SU-DHL-6 (cell line): ENCODE results near the gene ECSCR.

Source experiments
- H2AFZ ChIP-seq: fragments of 200-600 bp; sonication (generic); 2 replicates; pipeline ENCODE4 v1.6.1; 2014; ENCODE audit warnings: low read depth, mild to moderate bottlenecking, moderate library complexity, mixed read lengths, antibody characterized with exemption, low read length; ENCODE audit not compliant: severe bottlenecking
- H3F3A ChIP-seq: fragments of 200-600 bp; shearing (Covaris generic); 2 replicates; pipeline ENCODE4 v1.6.0; 2016; ENCODE audit warnings: antibody characterized with exemption, mild to moderate bottlenecking; ENCODE audit not compliant: insufficient read depth
- H3K27ac ChIP-seq: fragments of 200-600 bp; sonication (generic); 2 replicates; pipeline ENCODE4 v1.5.1; 2016; ENCODE audit warnings: low read depth, mild to moderate bottlenecking, low read length, moderate library complexity, mixed read lengths
- H3K27me3 ChIP-seq: fragments of 200-600 bp; sonication (generic), shearing (Covaris generic); 2 replicates; pipeline ENCODE4 v1.6.0; 2014; ENCODE audit warnings: mild to moderate bottlenecking, low read length
- H3K36me3 ChIP-seq: fragments of 200-600 bp; sonication (generic); 2 replicates; pipeline ENCODE4 v1.6.1; 2014; ENCODE audit warnings: mild to moderate bottlenecking, low read length, mixed read lengths
- H3K4me2 ChIP-seq: fragments of 300-600, 200-600 bp; shearing (Covaris generic), sonication (generic); 2 replicates; pipeline ENCODE4 v1.6.0; 2014; ENCODE audit warnings: low read length, low read depth, mild to moderate bottlenecking; ENCODE audit not compliant: poor library complexity, severe bottlenecking
- H3K4me3 ChIP-seq: fragments of 200-600 bp; sonication (generic); 2 replicates; pipeline ENCODE4 v1.5.1; 2014; ENCODE audit warnings: antibody characterized with exemption, low read length, mild to moderate bottlenecking, mixed read lengths; ENCODE audit not compliant: insufficient read depth, poor library complexity, severe bottlenecking
- H3K79me2 ChIP-seq: fragments of 200-600 bp; sonication (generic); 2 replicates; pipeline ENCODE4 v1.6.1; 2014; ENCODE audit warnings: mild to moderate bottlenecking, low read length, moderate library complexity; ENCODE audit not compliant: insufficient read depth
- H3K9ac ChIP-seq: fragments of 200-600 bp; sonication (generic); 2 replicates; pipeline ENCODE4 v1.7.0; 2014; ENCODE audit warnings: mild to moderate bottlenecking, low read length
- H3K9me2 ChIP-seq: fragments of 200-600 bp; sonication (generic); replicated peaks from 2 replicates; pipeline ENCODE4 v1.6.1; 2014; ENCODE audit warnings: low read length; ENCODE audit not compliant: insufficient read depth
- H3K9me3 ChIP-seq: fragments of 200-600 bp; sonication (generic); 2 replicates; pipeline ENCODE4 v1.6.1; 2014; ENCODE audit warnings: low read length, mixed read lengths; ENCODE audit not compliant: insufficient read depth
- H4K20me1 ChIP-seq: fragments of 200-600 bp; sonication (generic); 2 replicates; pipeline ENCODE4 v1.6.1; 2014; ENCODE audit warnings: low read depth, mild to moderate bottlenecking, antibody characterized with exemption, low read length, moderate library complexity, mixed read lengths
- CTCF ChIP-seq: fragments of 200-600 bp; sonication (generic); IDR thresholded peaks from one replicate; pipeline ENCODE4 v1.5.1; 2017; ENCODE audit warnings: antibody characterized with exemption, mild to moderate bottlenecking, low read length, moderate library complexity; ENCODE audit not compliant: insufficient read depth, poor library complexity, severe bottlenecking
- EZH2phosphoT487 ChIP-seq: fragments of 200-600 bp; sonication (generic), shearing (Covaris generic); conservative IDR thresholded peaks from 2 replicates; pipeline ENCODE4 v1.6.1; 2018; ENCODE audit warnings: mild to moderate bottlenecking, antibody characterized with exemption, low read length, moderate library complexity, mixed read lengths

Gene ECSCR

GRCh38 chr5:139431706-139432105 is 30.8 kb downstream of the ECSCR start:
- Histone ChIP-seq H3K27ac (no peak overlapping the region), H3K4me3 (no peak overlapping the region), H3K4me2 (no peak overlapping the region), H3K36me3 (no peaks in the 10 kb centered on the region), H4K20me1 (no peaks in the 10 kb centered on the region), H3F3A (no peaks in the 10 kb centered on the region), H2AFZ (no peak overlapping the region), H3K9me2 (no peaks in the 10 kb centered on the region), H3K27me3 (no peaks in the 10 kb centered on the region), H3K9me3 (no peaks in the 10 kb centered on the region), H3K79me2 (no peaks in the 10 kb centered on the region), H3K9ac (no peak overlapping the region)
- no peak for TF ChIP-seq CTCF
- no peak for TF ChIP-seq EZH2phosphoT487

GRCh38 chr5:139430015-139430414 is 32.5 kb downstream of the ECSCR start:
- no peak overlapping the region for H3K9ac ChIP-seq
- H3K4me3 ChIP-seq: no peak overlapping the region
- H2AFZ ChIP-seq: no peak overlapping the region
- H3K27me3 ChIP-seq: no peaks in the 10 kb centered on the region
- H3K9me3 ChIP-seq: no peaks in the 10 kb centered on the region
- no peaks in the 10 kb centered on the region for H3K36me3 ChIP-seq
- TF ChIP-seq EZH2phosphoT487 (no peak), CTCF (no peak)
- H3K9me2 ChIP-seq: no peaks in the 10 kb centered on the region
- no peaks in the 10 kb centered on the region for H4K20me1 ChIP-seq
- H3F3A ChIP-seq: no peaks in the 10 kb centered on the region
- H3K79me2 ChIP-seq: no peaks in the 10 kb centered on the region
- no peak overlapping the region for H3K27ac ChIP-seq
- H3K4me2 ChIP-seq: no peak overlapping the region

- Histone ChIP-seq H3K27ac (no peak overlapping the region), H3F3A (no peaks in the 10 kb centered on the region), H3K4me2 (no peak overlapping the region), H4K20me1 (no peaks in the 10 kb centered on the region), H3K4me3 (no peak overlapping the region), H3K27me3 (no peaks in the 10 kb centered on the region), H3K9me3 (no peaks in the 10 kb centered on the region), H3K36me3 (no peaks in the 10 kb centered on the region), H3K9ac (no peak overlapping the region), H3K9me2 (no peaks in the 10 kb centered on the region), H2AFZ (no peak overlapping the region), H3K79me2 (no peaks in the 10 kb centered on the region)
- no peak for TF ChIP-seq EZH2phosphoT487
- TF ChIP-seq CTCF: no peak
Observed at GRCh38 chr5:139426203-139426885, 36.2 kb downstream of the ECSCR start.
